NCI-H2107 treated with DMSO at 0.1 percent for 48 hours (cell line): Measurements from ENCODE around the gene RALB.
"Not testable (repeated sequence)": the region's sequence is repeated elsewhere in the genome, so short reads cannot be mapped to it uniquely, and the experiment has no call there.

Experiments
- DNase-seq: peaks from one replicate; lab custom pipeline; 2025; ENCODE audit not compliant: unreplicated experiment; lab: John Stamatoyannopoulos, UW

Gene RALB

GRCh38 chr2:120224735-120225548 lies 27.7 kb upstream of the RALB start:
- peak; percentile 49 for DNase-seq

GRCh38 chr2:120225549-120226065 lies 27.0 kb upstream of the RALB start:
- no peak for DNase-seq

- no peak for DNase-seq
Observed at GRCh38 chr2:120226316-120226715, 26.3 kb upstream of the RALB start.

DNA sequence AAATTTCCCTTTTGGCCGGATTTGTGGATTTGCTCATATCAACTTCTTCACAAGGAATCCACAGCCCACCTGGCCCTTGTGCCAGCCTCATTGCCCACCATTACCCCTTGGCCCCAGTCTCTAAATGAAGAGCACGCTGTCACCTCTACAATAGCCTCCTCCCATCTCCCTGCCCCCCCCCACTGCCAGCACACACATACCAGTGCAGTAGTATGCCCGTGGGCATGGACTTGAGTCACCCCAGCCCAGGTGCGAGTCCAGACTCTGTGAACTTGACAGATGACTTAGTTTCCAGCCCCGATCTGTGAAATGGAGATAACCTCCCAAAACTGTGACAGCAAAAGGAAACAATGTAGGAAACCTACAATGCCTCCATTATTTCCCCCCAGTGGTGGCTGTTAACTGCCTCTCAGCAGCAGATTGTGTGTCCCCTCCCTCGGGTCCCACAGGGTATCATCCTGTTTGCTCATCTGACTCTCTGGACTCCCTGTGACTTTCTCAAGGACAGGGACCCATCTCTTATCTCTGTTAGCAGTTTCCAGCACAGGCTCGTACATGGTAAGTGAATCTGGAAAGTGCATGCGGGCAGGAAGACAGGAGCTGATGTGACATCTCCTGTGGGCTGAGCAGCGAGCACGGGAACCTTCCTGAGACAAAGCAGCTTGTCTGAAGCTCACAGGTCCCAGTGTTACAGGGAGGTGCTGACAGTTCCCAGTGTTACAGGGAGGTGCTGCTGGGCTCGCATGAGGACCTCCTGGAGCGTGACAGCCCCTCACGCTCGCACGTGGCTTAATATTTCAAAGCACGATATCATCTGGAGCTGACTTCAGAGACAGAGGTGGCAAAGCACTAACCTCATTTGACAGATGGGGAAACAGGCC lies 25.3 kb upstream of the RALB start:
- no peak for DNase-seq

GRCh38 chr2:120228503-120228902 lies 24.1 kb upstream of the RALB start:
- peak; percentile 16 for DNase-seq

DNA sequence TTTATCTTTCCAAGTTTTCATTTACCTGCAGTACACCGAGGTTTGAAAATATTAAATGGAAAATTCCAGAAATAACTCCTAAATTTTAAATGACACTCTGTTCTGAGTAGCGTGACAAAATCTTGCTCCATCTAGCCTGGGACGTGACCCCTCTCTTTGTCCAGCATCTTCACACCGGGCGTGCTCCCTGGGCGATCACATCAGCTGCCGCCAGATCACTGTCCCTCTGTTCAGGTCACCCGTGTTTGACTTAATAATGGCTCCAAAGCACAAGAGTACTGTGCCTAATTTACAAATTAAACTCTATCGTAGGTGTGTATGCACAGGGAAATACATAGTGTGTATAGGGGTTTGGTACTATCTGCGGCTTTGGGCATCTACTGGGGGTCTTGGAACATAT lies 23.3 kb upstream of the RALB start:
- DNase-seq = no peak

- DNase-seq = no peak
Observed at GRCh38 chr2:120230515-120231471, 21.9 kb upstream of the RALB start.

- DNase-seq = no peak
Observed at GRCh38 chr2:120231564-120231973, 21.1 kb upstream of the RALB start.

DNA sequence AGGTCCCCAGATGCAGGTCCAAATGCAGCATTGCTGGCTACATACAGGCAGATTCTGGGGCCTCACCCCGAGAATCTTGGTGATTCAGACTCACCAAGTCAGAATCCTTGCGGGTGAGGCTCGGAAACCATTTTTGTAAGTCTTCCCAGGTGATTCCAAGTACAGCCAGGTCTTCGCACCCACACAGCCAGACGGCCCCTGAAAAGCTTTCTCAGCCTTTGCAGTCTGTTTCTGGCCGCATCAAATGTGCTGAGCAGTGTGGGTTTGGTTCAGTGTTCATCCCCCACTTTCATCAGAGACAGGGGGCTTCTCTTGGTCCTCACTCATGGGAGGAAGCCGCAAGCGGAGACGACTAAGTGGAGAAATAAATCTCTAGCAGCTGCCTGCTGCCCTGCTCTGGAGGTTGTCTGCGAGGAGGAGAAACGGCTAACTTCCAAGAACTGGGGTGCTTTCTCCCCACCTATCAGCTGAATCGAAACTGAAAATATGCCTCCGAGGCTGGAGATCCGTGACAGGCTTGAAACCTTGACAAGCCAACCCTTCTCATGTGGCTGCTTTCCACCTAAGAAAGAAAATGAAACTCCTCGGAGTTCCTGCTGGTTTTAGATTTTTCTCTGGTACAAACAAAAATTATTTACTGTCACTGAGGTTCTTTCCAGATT lies 20.5 kb upstream of the RALB start:
- no peak for DNase-seq

DNA sequence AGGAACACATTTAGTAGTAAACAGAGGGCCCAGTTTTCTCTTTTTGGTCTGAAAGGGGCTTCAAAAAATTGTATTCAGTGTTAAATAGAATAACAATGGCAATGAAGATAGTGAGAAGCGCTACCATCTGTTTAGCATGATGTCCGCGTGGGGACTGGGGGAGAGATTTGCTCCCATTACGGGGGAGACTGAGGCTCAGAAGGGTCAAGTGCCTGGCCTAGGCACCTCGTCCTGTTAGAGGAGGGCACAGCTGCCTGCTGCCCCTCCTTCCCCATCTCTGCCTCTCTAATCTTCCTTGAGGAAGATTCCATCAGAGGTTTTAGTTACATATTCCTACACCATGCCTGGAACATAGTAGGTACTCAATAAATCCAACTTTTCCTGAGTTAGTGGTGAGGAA lies 19.4 kb upstream of the RALB start:
- DNase-seq = no peak

DNA sequence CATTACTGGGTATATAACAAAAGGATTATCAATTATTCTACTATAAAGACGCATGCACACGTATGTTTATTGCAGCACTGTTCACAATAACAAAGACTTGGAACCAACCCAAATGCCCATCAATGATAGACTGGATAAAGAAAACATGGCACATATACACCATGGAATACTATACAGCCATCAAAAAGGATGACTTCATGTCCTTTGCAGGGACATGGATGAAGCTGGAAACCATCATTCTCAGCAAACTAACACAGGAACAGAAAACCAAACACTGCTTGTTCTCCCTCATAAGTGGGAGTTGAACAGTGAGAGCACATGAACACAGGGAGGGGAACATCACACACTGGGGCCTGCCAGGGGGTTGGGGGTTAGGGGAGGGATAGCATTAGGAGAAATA lies 17.5 kb upstream of the RALB start:
- DNase-seq = not testable (repeated sequence)

DNA sequence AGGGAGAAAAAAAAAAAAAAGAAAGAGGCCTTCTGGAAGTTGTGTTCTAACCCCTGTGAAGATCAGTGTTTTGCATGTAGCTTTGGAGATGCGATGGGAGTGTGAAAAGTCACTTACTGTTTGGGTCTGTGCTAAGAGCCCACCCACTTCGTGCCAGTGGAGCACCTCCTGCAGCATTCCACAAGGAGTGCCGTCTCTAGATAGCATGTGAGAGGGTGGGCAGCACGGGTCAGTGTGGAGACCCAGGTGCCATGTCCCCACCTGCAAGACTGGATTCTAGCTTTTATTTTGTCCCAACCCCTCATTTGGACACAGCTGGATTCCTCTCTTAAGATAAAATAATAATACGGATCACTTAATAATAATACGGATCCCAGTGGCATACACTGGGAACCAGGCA lies 17.0 kb upstream of the RALB start:
- DNase-seq = no peak

GRCh38 chr2:120236316-120236715 lies 16.3 kb upstream of the RALB start:
- DNase-seq = no peak

DNA sequence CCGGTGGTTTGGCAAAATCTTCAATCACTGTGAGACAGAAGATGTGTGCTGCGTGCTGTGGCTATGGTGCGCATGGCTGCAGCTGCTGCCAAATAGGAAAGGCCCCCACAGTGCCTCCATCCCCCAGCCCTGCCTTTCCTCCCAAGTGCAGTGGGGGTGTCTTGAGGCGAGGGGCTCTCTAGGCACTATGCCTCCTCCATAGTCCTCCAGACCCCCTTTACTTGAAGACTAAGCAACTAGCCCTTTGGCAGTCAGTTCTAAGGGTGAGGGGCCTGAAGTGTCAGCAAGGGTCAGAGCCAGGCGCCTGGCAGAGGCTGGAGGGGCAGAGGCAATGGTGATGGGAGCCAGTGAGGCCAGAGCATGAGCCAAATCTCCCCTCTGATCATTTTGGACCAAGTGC lies 15.9 kb upstream of the RALB start:
- no peak for DNase-seq

GRCh38 chr2:120237491-120237902 lies 15.2 kb upstream of the RALB start:
- DNase-seq = no peak

- no peak for DNase-seq
Observed at GRCh38 chr2:120238728-120239487, 13.7 kb upstream of the RALB start.

DNA sequence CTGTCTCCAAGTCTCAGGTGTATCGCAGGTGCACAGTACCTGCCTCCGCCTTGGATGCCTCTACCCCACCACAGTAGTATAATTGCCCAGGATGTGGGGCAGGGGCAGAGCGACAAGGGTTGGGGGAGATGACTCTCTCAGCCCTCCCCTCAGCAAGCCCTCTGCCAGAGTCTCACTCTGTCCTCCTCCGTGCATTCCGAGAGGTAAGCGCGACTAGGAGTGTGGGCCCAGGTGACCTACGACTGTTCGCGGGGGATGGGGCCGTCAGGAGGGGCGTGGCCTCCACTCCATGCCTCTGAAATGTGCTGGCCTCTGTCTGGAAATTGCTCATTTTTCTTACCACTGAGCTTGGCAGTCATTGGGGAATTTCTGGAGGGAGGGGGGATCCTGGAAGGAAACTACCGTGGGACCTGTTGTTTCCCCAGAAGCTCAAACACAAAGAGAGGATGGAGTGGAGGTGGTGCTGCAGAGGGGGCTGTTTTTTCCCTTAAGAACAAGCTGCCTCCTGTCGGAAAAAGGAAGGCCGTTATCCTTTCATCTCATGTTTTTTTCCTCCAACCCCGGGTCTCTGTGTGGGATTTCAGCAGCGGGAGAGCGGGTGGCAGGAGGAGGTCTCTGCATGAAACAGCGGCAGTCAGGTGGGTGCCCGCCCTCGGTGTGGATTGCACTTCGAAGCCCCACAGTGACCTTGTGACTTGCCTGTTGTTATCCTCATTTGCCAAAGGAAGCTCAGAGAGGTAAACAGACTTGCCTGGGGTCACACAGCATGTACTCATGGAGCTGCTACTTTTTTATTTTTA lies 13.0 kb upstream of the RALB start:
- no peak for DNase-seq

DNA sequence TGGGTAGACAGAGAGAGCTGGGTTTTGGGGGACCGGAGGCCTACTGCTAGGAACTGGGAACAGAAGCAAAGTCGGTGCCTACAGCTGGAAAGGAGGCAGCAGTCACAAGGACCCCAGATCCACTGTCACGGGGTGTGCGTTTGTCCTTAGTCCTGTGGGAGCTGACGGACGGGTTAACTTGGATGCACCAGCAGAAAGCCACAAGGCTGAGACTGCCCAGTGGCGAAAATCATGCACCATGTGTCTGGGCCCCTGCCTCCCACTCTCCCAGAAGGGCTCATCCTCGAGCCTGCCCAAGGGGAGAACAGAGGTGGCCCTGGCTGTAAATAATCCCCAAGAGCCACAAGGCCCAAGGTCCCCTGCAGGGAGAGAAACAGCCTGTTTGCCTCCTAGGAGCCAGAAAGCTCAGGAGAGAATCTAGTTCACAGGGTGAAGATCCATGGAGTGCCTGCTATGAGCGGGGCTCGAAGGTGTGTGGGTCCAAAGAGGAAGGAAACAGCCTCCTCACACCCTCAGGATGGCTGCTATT lies 11.7 kb upstream of the RALB start:
- no peak for DNase-seq
